HepG2 (cell line): ENCODE results near the gene ANAPC2. TPM values are rescaled to one million over a fixed set of nuclear protein-coding genes. Genes with fewer than 3 reads are reported as not detected.

Experiments
- ATAC-seq: fragments of 200-7000 bp; cut with Tn5 transposase; 3 replicates; pipeline ENCODE4 v1.9.1; 2020; ENCODE audit warnings: mild to moderate bottlenecking, moderate library complexity
- BruUV-seq: library from RNA; stranded (reverse); fragments of 400-500 nt; replicated peaks from 2 replicates; lab custom pipeline; 2021; lab: Mats Ljungman, UMichigan
- CTCF ChIA-PET: fragments of 300-600 bp; formaldehyde crosslinking; extraction: SDS; loops from one replicate; lab custom pipeline; 2021; ENCODE audit warnings: low total read pairs, inconsistent platforms, low intra/inter-chr PET ratio; lab: Yijun Ruan, JAX
- POLR2A ChIA-PET: fragments of 350-600 bp; sonication (Branson Sonifier 250); formaldehyde crosslinking; loops from one replicate; lab custom pipeline; 2020; ENCODE audit warnings: antibody characterized with exemption, inconsistent platforms; lab: Yijun Ruan, JAX
- DNase-seq: peaks from one replicate; pipeline ENCODE4 v3.0.0-alpha.2; 2015; ENCODE audit warnings: low spot score
- FAIRE-seq: peaks from 3 replicates; lab custom pipeline; 2011; peaks lifted over from hg19 to GRCh38; lab: Jason Lieb, UNC
- H2AFZ ChIP-seq: one replicate; pipeline ENCODE4 v1.6.1; 2011; ENCODE audit warnings: low read length, inconsistent platforms
- H3K27ac ChIP-seq: fragments of 300-600 bp; 3 replicates; pipeline ENCODE4 v1.8.0; 2011; ENCODE audit warnings: mixed run types, mild to moderate bottlenecking, mixed read lengths, low read length, inconsistent platforms; ENCODE audit not compliant: insufficient read depth; ENCODE audit errors: extremely low read length
- H3K27me3 ChIP-seq, 2 experiments: fragments of 200-600 bp in 1 of 2; 2 replicates in 1 of 2; 3 replicates in 1 of 2; pipeline versions ENCODE4 v1.6.0 to v1.8.0; 2011; ENCODE audit warnings: low read length in 2 of 2, mild to moderate bottlenecking in 2 of 2, moderate library complexity in 2 of 2, inconsistent platforms in 1 of 2; ENCODE audit not compliant: insufficient read depth in 2 of 2, control insufficient read depth in 1 of 2
- H3K36me3 ChIP-seq, 2 experiments: fragments of 200-600 bp in 1 of 2; replicated peaks in 1 of 2; 2 replicates in 1 of 2; 3 replicates in 1 of 2; pipeline versions ENCODE4 v1.5.1 to v1.8.0; 2011; ENCODE audit warnings: low read length in 2 of 2, inconsistent platforms in 1 of 2; ENCODE audit not compliant: insufficient read depth in 2 of 2, control insufficient read depth in 1 of 2
- H3K4me1 ChIP-seq: 2 replicates; pipeline ENCODE4 v1.5.1; 2012; ENCODE audit warnings: low read length, inconsistent platforms; ENCODE audit not compliant: insufficient read depth
- H3K4me2 ChIP-seq: 2 replicates; pipeline ENCODE4 v1.6.0; 2011; ENCODE audit warnings: low read depth, low read length, inconsistent platforms
- H3K4me3 ChIP-seq, 3 experiments: fragments of 200-600 bp in 1 of 3; sonication (generic), shearing (Covaris generic) in 1 of 3; replicated peaks in 1 of 3; 2 replicates each; pipeline ENCODE4 v1.5.1; 2011 to 2016; ENCODE audit warnings: low read length in 3 of 3, inconsistent platforms in 2 of 3, low read depth in 2 of 3, mild to moderate bottlenecking in 2 of 3, control low read depth in 1 of 3, mixed read lengths in 1 of 3; ENCODE audit not compliant: insufficient read depth in 1 of 3
- H3K79me2 ChIP-seq: one replicate; pipeline ENCODE4 v1.6.1; 2011; ENCODE audit warnings: low read length, inconsistent platforms; ENCODE audit not compliant: insufficient read depth
- H3K9ac ChIP-seq: 2 replicates; pipeline ENCODE4 v1.6.0; 2011; ENCODE audit warnings: mild to moderate bottlenecking, low read depth, low read length, inconsistent platforms; ENCODE audit not compliant: insufficient read depth
- H3K9me3 ChIP-seq: 2 replicates; pipeline ENCODE4 v1.5.1; 2012; ENCODE audit warnings: mild to moderate bottlenecking, low read length
- H4K20me1 ChIP-seq: 2 replicates; pipeline ENCODE4 v1.6.0; 2011; ENCODE audit warnings: inconsistent platforms, mild to moderate bottlenecking, low read length, moderate library complexity; ENCODE audit not compliant: insufficient read depth
- AGO1 ChIP-seq: fragments of 200-400 bp; formaldehyde crosslinking; IDR thresholded peaks from 2 replicates; pipeline ENCODE4 v1.6.1; 2017; ENCODE audit warnings: mild to moderate bottlenecking, low read depth, low read length, moderate library complexity; ENCODE audit not compliant: poor library complexity, severe bottlenecking
- AGO2 ChIP-seq: fragments of 200-400 bp; formaldehyde crosslinking; optimal IDR thresholded peaks from 2 replicates; pipeline ENCODE3; 2017; ENCODE audit warnings: mild to moderate bottlenecking, low read depth, low read length, moderate library complexity
- AKAP8 ChIP-seq: sonication (generic); formaldehyde crosslinking; IDR thresholded peaks from 2 replicates; pipeline ENCODE4 v1.5.1; 2020; ENCODE audit warnings: mild to moderate bottlenecking, missing genetic modification reagents
- CREB1 ChIP-seq, 2 experiments: fragments of 450-650 bp in 1 of 2; IDR thresholded peaks; 2 replicates each; pipeline ENCODE4 v1.6.1; 2016 to 2017; ENCODE audit warnings: control low read depth in 1 of 2, mild to moderate bottlenecking in 1 of 2, missing compliant biosample characterization in 1 of 2, missing genetic modification characterization in 1 of 2
- GATAD2A ChIP-seq: IDR thresholded peaks from 2 replicates; pipeline ENCODE4 v1.6.1; 2016
- MBD4 ChIP-seq: IDR thresholded peaks from 2 replicates; pipeline ENCODE4 v1.6.1; 2012; ENCODE audit warnings: low read length, inconsistent platforms, borderline replicate concordance
- SETDB1 ChIP-seq: sonication (generic); formaldehyde crosslinking; IDR thresholded peaks from 2 replicates; pipeline ENCODE4 v1.5.1; 2020; ENCODE audit warnings: missing genetic modification reagents, mild to moderate bottlenecking, borderline replicate concordance
- SNRNP70 ChIP-seq: fragments of 200-400 bp; formaldehyde crosslinking; IDR thresholded peaks from 2 replicates; pipeline ENCODE4 v1.6.1; 2017; ENCODE audit warnings: mild to moderate bottlenecking, low read depth, low read length, moderate library complexity
- TAF15 ChIP-seq: fragments of 200-400 bp; formaldehyde crosslinking; IDR thresholded peaks from one replicate; pipeline ENCODE4 v1.6.1; 2018; ENCODE audit warnings: mild to moderate bottlenecking, low read depth, low read length; ENCODE audit not compliant: poor library complexity, severe bottlenecking
- TOE1 ChIP-seq: sonication (generic); formaldehyde crosslinking; IDR thresholded peaks from 2 replicates; pipeline ENCODE4 v1.4.0; 2020; ENCODE audit warnings: mild to moderate bottlenecking, missing genetic modification reagents
- XRCC5 ChIP-seq: fragments of 200-400 bp; formaldehyde crosslinking; optimal IDR thresholded peaks from 2 replicates; pipeline ENCODE3; 2017; ENCODE audit warnings: mild to moderate bottlenecking, low read length
- ZNF557 ChIP-seq: sonication (generic); formaldehyde crosslinking; IDR thresholded peaks from 2 replicates; pipeline ENCODE4 v1.4.0; 2020; ENCODE audit warnings: missing genetic modification reagents
- ZNF703 ChIP-seq: sonication (generic); formaldehyde crosslinking; IDR thresholded peaks from 2 replicates; pipeline ENCODE4 v1.5.1; 2020; ENCODE audit warnings: missing genetic modification reagents, mild to moderate bottlenecking, moderate library complexity, borderline replicate concordance
- ZSCAN20 ChIP-seq: sonication (generic); formaldehyde crosslinking; IDR thresholded peaks from 2 replicates; pipeline ENCODE4 v1.4.0; 2020; ENCODE audit warnings: missing genetic modification reagents, mild to moderate bottlenecking, borderline replicate concordance
- WGBS: methylation state at CpG from one replicate; pipeline ENCODE4 v1.1.6; 2017; ENCODE audit warnings: low lambda C conversion rate; 5-methylcytosine and 5-hydroxymethylcytosine counted together
- in situ Hi-C: cut with HindIII; loops from 2 replicates; pipeline ENCODE4 v1.10.0; 2017; ENCODE audit warnings: low pct_unique_long_range_greater_than_20kb; ENCODE audit not compliant: extremely low pct_ligation_motif_present
- intact Hi-C: fragments of 100-400 bp; cut with micrococcal nuclease; formaldehyde crosslinking; loops from one replicate; pipeline ENCODE4 v1.10.0; 2022; ENCODE audit not compliant: unreplicated experiment
- polyA plus RNA-seq, 8 experiments: library from polyadenylated mRNA; depleted of rRNA in 3 of 8; stranded (reverse) in 7 of 8; unstranded in 1 of 8; fragments of >200 nt; fragmentation: Illumina TruSeq in 4 of 8; extraction: Trizol in 4 of 8; gene quantifications; 2 replicates each; pipeline versions ENCODE4 v1.2.1 to v1.2.3, GENCODE V29; 2011 to 2016; ENCODE audit warnings: low read depth in 4 of 8, missing spikeins in 1 of 8, mixed read lengths in 1 of 8; ENCODE audit not compliant: insufficient read depth in 1 of 8
- total RNA-seq, 5 experiments: library from RNA; depleted of rRNA; stranded (reverse); fragments of >200 nt; fragmentation: Illumina TruSeq; extraction: Trizol; gene quantifications; 2 replicates each; pipeline ENCODE4 v1.2.3, GENCODE V29; 2016; ENCODE audit warnings: low read depth in 1 of 5
- TF ChIP-seq, protein P1 (sequence below): sonication (generic); formaldehyde crosslinking; IDR thresholded peaks from 2 replicates; pipeline ENCODE4 v1.4.0; 2020; ENCODE audit warnings: missing genetic modification reagents, borderline replicate concordance
- TF ChIP-seq, protein P2 (sequence below): sonication (generic); formaldehyde crosslinking; IDR thresholded peaks from 2 replicates; pipeline ENCODE4 v1.8.1; 2023; ENCODE audit warnings: mild to moderate bottlenecking, missing genetic modification reagents, borderline replicate concordance

Gene ANAPC2
- total and polyA plus RNA-seq, 2 of the 13 experiments (the other 11 are each of a cell fraction or from before 2014, with no cell fraction given), result 12.3 to 15.4 TPM

DNA sequence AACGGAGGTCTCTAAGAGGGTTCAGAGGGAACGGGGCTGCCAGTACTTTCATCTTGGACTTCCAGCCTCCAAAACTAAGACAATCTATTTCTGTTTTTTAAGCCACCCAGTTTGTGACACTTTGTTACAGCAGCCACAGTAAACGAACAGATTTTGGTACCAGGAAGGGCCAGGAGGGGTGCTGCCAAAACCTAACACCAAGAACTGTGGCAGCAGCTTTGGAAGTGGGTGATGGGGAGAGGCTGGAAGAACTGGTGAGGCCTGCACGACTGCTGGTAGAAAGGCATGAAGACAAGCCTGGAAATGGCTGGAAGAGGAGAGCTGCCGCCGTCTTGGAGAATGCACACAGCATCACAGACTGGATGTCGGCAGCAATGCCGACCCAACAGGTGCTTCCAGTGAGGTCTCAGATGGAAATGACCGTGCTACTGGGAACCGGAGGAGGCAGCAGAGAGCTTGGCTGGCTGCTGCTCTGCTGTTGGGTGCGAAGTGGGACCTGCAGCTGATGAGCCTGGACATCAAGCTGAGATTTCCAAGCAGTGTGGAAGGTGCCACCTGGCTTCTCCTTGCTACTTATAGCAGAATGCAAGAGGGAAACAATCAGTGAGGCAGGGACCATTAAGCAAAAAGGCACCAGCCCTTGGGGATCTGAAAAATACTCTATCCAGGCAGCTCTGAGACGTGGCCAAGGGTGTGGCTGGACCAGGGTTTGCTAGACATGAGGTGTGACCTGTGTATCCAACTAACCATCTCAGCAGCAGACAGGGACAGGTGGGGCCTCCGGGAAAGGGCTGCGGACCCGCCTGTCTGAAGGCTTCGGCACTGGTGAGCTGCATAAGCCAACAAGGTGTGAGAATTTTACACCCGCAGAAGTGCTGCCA, 11.8 kb downstream of the ANAPC2 start (continued):
- TF ChIP-seq XRCC5 (peak; percentile 62), ZNF703 (no peak), TAF15 (no peak), ZSCAN20 (CRISPR knock-in tag) (no peak)

DNA sequence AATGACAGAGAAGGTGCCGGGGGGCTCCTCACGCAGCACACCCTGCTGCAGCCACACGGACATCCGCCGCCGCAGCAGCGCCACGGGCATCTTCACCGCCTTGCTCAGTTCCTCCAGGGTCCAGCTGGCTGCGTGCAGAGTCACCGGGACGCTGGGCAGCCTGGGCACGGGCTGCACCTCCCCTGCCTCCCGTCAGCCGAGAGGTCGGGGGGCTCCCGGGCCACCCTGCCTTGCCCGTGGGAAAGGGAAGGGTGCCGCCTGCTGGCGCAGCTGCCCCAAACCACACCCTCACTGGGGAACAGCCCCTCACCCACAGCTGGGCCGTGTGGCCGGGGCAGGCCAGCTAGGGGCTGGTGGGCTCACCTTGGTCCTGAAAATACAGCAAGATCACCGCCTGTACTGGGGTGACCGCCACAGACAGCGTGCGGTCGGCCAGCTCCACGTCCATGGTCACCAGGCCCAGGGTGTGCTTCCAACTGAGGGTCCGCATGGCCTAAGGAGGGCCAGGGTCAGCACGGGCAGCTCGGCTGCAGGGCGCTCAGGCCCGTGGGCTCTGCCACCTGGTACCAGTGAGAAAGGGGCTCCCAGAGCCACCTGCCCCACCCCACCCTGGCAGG, 12.9 kb downstream of the ANAPC2 start:
- POLR2A ChIA-PET, result interaction anchor here (1.4 to 1.6 kb wide), 3 partner anchors 25 to 102 kb away, joined by 3 to 6 read pairs (median 3); partner anchors contain the start of genes TOR4A and TPRN
- CTCF ChIA-PET, result no interaction called here
- no peak overlapping the region for H3K9ac ChIP-seq
- H3K4me2 ChIP-seq, result no peak overlapping the region
- H3K79me2 ChIP-seq, result no peaks in the 10 kb centered on the region
- in situ Hi-C loops, result no loop called here
- DNase-seq, result no peak
- no peak overlapping the region for H3K27ac ChIP-seq
- no peaks in the 10 kb centered on the region for H4K20me1 ChIP-seq
- peaks cover 3 to 6% of the 10 kb centered on the region in 2 experiments; a peak in 2 of 5 replicates for H3K36me3 ChIP-seq
- intact Hi-C loops, result loop anchor here (10.0 kb wide), 1 partner anchor 61 kb away; the partner anchor contains the start of gene DPP7
- H3K4me1 ChIP-seq, result 0 out of 2 replicates have a peak, but pooled peaks cover under 1% of the 10 kb centered on the region
- FAIRE-seq, result no peak
- no peak overlapping the region for H3K4me3 ChIP-seq
- H2AFZ ChIP-seq, result no peak overlapping the region
- 92% methylated on average over 19 of the region's 33 CpGs for WGBS
- no TSS peak for BruUV-seq
- TF ChIP-seq GATAD2A (CRISPR knock-in tag) (no peak), CREB1 (IDR thresholded peaks at IDR 0.05) (no peak), CREB1 (CRISPR knock-in tag; IDR thresholded peaks at IDR 0.05) (no peak), AKAP8 (0 out of 2 replicates have a peak, but pooled peaks have one; percentile 32), SNRNP70 (no peak), SETDB1 (CRISPR knock-in tag) (no peak), ZNF557 (CRISPR knock-in tag) (no peak), AGO2 (peak; percentile 95), AGO1 (peak; percentile 18), MBD4 (no peak), TOE1 (CRISPR knock-in tag) (no peak)
- TF ChIP-seq, protein P1, sequence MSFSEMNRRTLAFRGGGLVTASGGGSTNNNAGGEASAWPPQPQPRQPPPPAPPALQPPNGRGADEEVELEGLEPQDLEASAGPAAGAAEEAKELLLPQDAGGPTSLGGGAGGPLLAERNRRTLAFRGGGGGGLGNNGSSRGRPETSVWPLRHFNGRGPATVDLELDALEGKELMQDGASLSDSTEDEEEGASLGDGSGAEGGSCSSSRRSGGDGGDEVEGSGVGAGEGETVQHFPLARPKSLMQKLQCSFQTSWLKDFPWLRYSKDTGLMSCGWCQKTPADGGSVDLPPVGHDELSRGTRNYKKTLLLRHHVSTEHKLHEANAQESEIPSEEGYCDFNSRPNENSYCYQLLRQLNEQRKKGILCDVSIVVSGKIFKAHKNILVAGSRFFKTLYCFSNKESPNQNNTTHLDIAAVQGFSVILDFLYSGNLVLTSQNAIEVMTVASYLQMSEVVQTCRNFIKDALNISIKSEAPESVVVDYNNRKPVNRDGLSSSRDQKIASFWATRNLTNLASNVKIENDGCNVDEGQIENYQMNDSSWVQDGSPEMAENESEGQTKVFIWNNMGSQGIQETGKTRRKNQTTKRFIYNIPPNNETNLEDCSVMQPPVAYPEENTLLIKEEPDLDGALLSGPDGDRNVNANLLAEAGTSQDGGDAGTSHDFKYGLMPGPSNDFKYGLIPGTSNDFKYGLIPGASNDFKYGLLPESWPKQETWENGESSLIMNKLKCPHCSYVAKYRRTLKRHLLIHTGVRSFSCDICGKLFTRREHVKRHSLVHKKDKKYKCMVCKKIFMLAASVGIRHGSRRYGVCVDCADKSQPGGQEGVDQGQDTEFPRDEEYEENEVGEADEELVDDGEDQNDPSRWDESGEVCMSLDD, result no peak
- TF ChIP-seq, protein P2, sequence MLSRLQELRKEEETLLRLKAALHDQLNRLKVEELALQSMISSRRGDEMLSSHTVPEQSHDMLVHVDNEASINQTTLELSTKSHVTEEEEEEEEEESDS, result no peak
- TF ChIP-seq, all 625 proteins: peak for 3
- no peak for ATAC-seq
- H3K9me3 ChIP-seq, result no peaks in the 10 kb centered on the region
- H3K27me3 ChIP-seq, result peaks cover 0 to 18% of the 10 kb centered on the region in 2 experiments; a peak in 3 of 5 replicates
